HEK293T (cell line): ENCODE results near the gene HTRA3.

Experiments
- CTCF ChIA-PET: fragments of 350-600 bp; formaldehyde crosslinking; extraction: SDS; loops from one replicate; lab custom pipeline; 2021; ENCODE audit warnings: antibody characterized with exemption, inconsistent platforms; lab: Yijun Ruan, JAX
- POLR2A ChIA-PET: fragments of 350-600 bp; formaldehyde crosslinking; extraction: SDS; loops from one replicate; lab custom pipeline; 2020; ENCODE audit warnings: antibody characterized with exemption, inconsistent platforms; lab: Yijun Ruan, JAX
- DNase-seq: peaks from one replicate; pipeline ENCODE4 v3.0.0; 2012; ENCODE audit warnings: mixed read lengths; ENCODE audit errors: extremely low spot score
- ARNT ChIP-seq: fragments of 450-650 bp; IDR thresholded peaks from 2 replicates; pipeline ENCODE4 v1.6.1; 2017; ENCODE audit warnings: mild to moderate bottlenecking
- BHLHE40 ChIP-seq: fragments of 450-650 bp; IDR thresholded peaks from 2 replicates; pipeline ENCODE4 v1.6.1; 2016; ENCODE audit warnings: mild to moderate bottlenecking, moderate library complexity, borderline replicate concordance
- CTBP1 ChIP-seq: fragments of 450-650 bp; IDR thresholded peaks from 2 replicates; pipeline ENCODE4 v1.6.1; 2016; ENCODE audit warnings: borderline replicate concordance
- ELF4 ChIP-seq: fragments of 450-650 bp; IDR thresholded peaks from 2 replicates; pipeline ENCODE4 v1.6.1; 2017; ENCODE audit warnings: antibody characterized with exemption
- FOXA1 ChIP-seq: fragments of 450-650 bp; IDR thresholded peaks from 2 replicates; pipeline ENCODE4 v1.6.1; 2016; ENCODE audit warnings: mild to moderate bottlenecking
- FOXK2 ChIP-seq: fragments of 450-650 bp; IDR thresholded peaks from 2 replicates; pipeline ENCODE4 v1.6.1; 2016; ENCODE audit warnings: mild to moderate bottlenecking
- FOXM1 ChIP-seq: fragments of 450-650 bp; IDR thresholded peaks from 2 replicates; pipeline ENCODE4 v1.6.1; 2017; ENCODE audit warnings: mild to moderate bottlenecking, borderline replicate concordance
- HDGF ChIP-seq: fragments of 450-650 bp; IDR thresholded peaks from 2 replicates; pipeline ENCODE4 v1.6.1; 2017; ENCODE audit warnings: antibody characterized with exemption, borderline replicate concordance
- L3MBTL2 ChIP-seq: fragments of 450-650 bp; conservative IDR thresholded peaks from 2 replicates; pipeline ENCODE4 v1.6.1; 2016; ENCODE audit warnings: mild to moderate bottlenecking
- LEF1 ChIP-seq: fragments of 450-650 bp; IDR thresholded peaks from 2 replicates; pipeline ENCODE4 v1.6.1; 2017; ENCODE audit warnings: mild to moderate bottlenecking, borderline replicate concordance
- NFRKB ChIP-seq: fragments of 450-650 bp; IDR thresholded peaks from 2 replicates; pipeline ENCODE4 v1.6.1; 2016; ENCODE audit warnings: mild to moderate bottlenecking, moderate library complexity
- PKNOX1 ChIP-seq: fragments of 450-650 bp; IDR thresholded peaks from 2 replicates; pipeline ENCODE4 v1.6.1; 2016
- SP1 ChIP-seq: fragments of 450-650 bp; IDR thresholded peaks from 2 replicates; pipeline ENCODE4 v1.6.1; 2017
- SUZ12 ChIP-seq: fragments of 450-650 bp; IDR thresholded peaks from 2 replicates; pipeline ENCODE4 v1.6.1; 2016; ENCODE audit warnings: mild to moderate bottlenecking
- TARDBP ChIP-seq: fragments of 450-650 bp; IDR thresholded peaks from 2 replicates; pipeline ENCODE4 v1.6.1; 2016
- ZNF384 ChIP-seq: fragments of 450-650 bp; IDR thresholded peaks from 2 replicates; pipeline ENCODE4 v1.6.1; 2016

Gene HTRA3

GRCh38 chr4:8270418-8270771, 841 bp downstream of the HTRA3 start:
- TF ChIP-seq SUZ12 = no peak
- no peak for TF ChIP-seq NFRKB
- no peak for TF ChIP-seq HDGF
- ChIA-PET POLR2A (interaction anchor here (1.2 to 1.6 kb wide), 2 partner anchors 12 to 43 kb away, joined by 5 read pairs; no protein-coding TSS in a partner anchor), CTCF (no interaction called here)
- DNase-seq = no peak

- no peak for TF ChIP-seq ARNT
- no peak for TF ChIP-seq FOXM1
- TF ChIP-seq PKNOX1 = no peak
- TF ChIP-seq NFRKB = no peak
- no peak for TF ChIP-seq L3MBTL2
- TF ChIP-seq FOXA1 = no peak
- no peak for TF ChIP-seq SUZ12
- TF ChIP-seq ELF4 = no peak
- TF ChIP-seq LEF1 = no peak
- no peak for TF ChIP-seq BHLHE40
- TF ChIP-seq CTBP1 = no peak
- TF ChIP-seq ZNF384 = no peak
- no peak for TF ChIP-seq TARDBP
- no peak for TF ChIP-seq HDGF
- POLR2A ChIA-PET = interaction anchor here (1.2 kb wide), 1 partner anchor 44 kb away, joined by 5 read pairs; no protein-coding TSS in a partner anchor
- CTCF ChIA-PET = no interaction called here
- DNase-seq = no peak
These were observed 1.6 kb downstream of the HTRA3 start for GRCh38 chr4:8270912-8271815.

- TF ChIP-seq ZNF384 (no peak), L3MBTL2 (no peak), FOXA1 (no peak), FOXK2 (no peak), LEF1 (no peak), TARDBP (no peak), CTBP1 (no peak), FOXM1 (no peak), HDGF (no peak), PKNOX1 (no peak), NFRKB (no peak), BHLHE40 (no peak), ELF4 (no peak), ARNT (no peak), SP1 (no peak), SUZ12 (no peak)
- CTCF ChIA-PET = no interaction called here
- POLR2A ChIA-PET = no interaction called here
- DNase-seq = no peak
These were observed 2.3 kb downstream of the HTRA3 start for GRCh38 chr4:8271821-8272220.

- ChIA-PET CTCF (no interaction called here), POLR2A (no interaction called here)
- no peak for DNase-seq
- TF ChIP-seq ZNF384 (no peak), BHLHE40 (no peak), PKNOX1 (no peak), FOXK2 (no peak), CTBP1 (no peak), SUZ12 (no peak), FOXA1 (no peak), FOXM1 (no peak), TARDBP (no peak), ARNT (no peak), L3MBTL2 (no peak), ELF4 (no peak), LEF1 (no peak), SP1 (no peak), HDGF (no peak), NFRKB (no peak)
These were observed 3.2 kb downstream of the HTRA3 start for GRCh38 chr4:8272472-8273428.

- no peak for DNase-seq
- TF ChIP-seq SUZ12 (no peak), PKNOX1 (no peak), SP1 (no peak), FOXA1 (no peak), BHLHE40 (no peak), CTBP1 (no peak), ELF4 (no peak), FOXM1 (no peak)
- POLR2A ChIA-PET = no interaction called here
- CTCF ChIA-PET = no interaction called here
These were observed 3.9 kb downstream of the HTRA3 start for GRCh38 chr4:8273450-8273849.
